Osteocyte (in vitro differentiated cells): ENCODE results near the gene HMCN2. TPM values are rescaled to one million over a fixed set of nuclear protein-coding genes. Genes with fewer than 3 reads are reported as not detected.

ENCODE experiments used
- DNase-seq: peaks from one replicate; pipeline ENCODE4 v3.0.0; 2021; ENCODE audit warnings: mixed read lengths; ENCODE audit not compliant: unreplicated experiment; ENCODE audit errors: extremely low spot score
- H3K27ac Mint-ChIP-seq: one replicate; pipeline ENCODE4 v1.8.0; 2021; ENCODE audit warnings: mild to moderate bottlenecking, mixed read lengths; ENCODE audit not compliant: unreplicated experiment
- H3K27me3 Mint-ChIP-seq: one replicate; pipeline ENCODE4 v1.8.0; 2021; ENCODE audit warnings: mixed read lengths; ENCODE audit not compliant: unreplicated experiment
- H3K36me3 Mint-ChIP-seq: one replicate; pipeline ENCODE4 v1.8.0; 2021; ENCODE audit warnings: mixed read lengths; ENCODE audit not compliant: unreplicated experiment
- H3K4me1 Mint-ChIP-seq: one replicate; pipeline ENCODE4 v1.8.0; 2021; ENCODE audit warnings: mixed read lengths; ENCODE audit not compliant: unreplicated experiment
- H3K4me3 Mint-ChIP-seq: one replicate; pipeline ENCODE4 v1.8.0; 2021; ENCODE audit warnings: mild to moderate bottlenecking, moderate library complexity, mixed read lengths; ENCODE audit not compliant: unreplicated experiment
- H3K9me3 Mint-ChIP-seq: one replicate; pipeline ENCODE4 v1.8.0; 2021; ENCODE audit warnings: mixed read lengths; ENCODE audit not compliant: unreplicated experiment
- CTCF ChIP-seq: fragments of 200-600 bp; sonication (generic); IDR thresholded peaks from 2 replicates; pipeline ENCODE4 v1.5.0; 2021; ENCODE audit warnings: antibody characterized with exemption, mild to moderate bottlenecking, moderate library complexity
- total RNA-seq: library from RNA; stranded (reverse); gene quantifications from 2 replicates; pipeline ENCODE4 v1.2.1, GENCODE V29; 2021

Gene HMCN2
- total RNA-seq, 1 donor from 2014 or later = 0.05 TPM

DNA sequence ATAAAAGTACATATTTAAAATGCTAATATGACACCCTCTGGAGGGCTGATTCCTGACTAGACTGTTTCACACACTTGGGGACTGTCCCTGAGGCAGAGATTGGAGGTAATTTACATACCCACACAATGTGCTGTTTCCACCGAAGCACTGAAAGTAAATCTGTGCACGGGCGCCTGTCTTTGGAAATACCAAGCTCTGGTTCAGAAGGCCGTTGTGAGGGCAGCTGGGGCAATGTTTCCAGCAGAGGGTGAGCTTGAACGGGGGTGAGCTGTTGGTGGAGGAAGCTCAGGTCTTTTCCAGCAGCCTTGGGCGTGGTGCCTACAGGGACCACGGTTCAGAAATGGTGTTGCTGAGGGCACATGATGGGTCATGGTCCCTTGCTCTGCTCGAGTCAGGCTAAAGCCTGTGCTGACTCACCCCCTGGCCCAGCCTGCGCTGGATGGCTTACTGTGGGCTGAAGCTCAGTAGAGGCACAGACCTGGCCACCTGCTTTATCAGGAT, 25.8 kb upstream of the HMCN2 start:
- Mint-ChIP-seq H3K27me3 (no peaks in the 10 kb centered on the region), H3K9me3 (no peaks in the 10 kb centered on the region), H3K36me3 (no peaks in the 10 kb centered on the region), H3K4me3 (no peak overlapping the region), H3K27ac (no peak overlapping the region), H3K4me1 (peaks cover 23% of the 10 kb centered on the region)
- DNase-seq = no peak
- TF ChIP-seq CTCF = no peak

- Mint-ChIP-seq H3K4me3 (no peak overlapping the region), H3K9me3 (no peaks in the 10 kb centered on the region), H3K27me3 (peaks cover 2% of the 10 kb centered on the region), H3K4me1 (peaks cover 22% of the 10 kb centered on the region), H3K36me3 (no peaks in the 10 kb centered on the region), H3K27ac (no peak overlapping the region)
- DNase-seq = no peak
- TF ChIP-seq CTCF = no peak
Observed at GRCh38 chr9:130240410-130241197, 25.0 kb upstream of the HMCN2 start.

GRCh38 chr9:130241198-130241535, 24.4 kb upstream of the HMCN2 start:
- H3K4me3 Mint-ChIP-seq = no peak overlapping the region
- peaks cover 2% of the 10 kb centered on the region for H3K27me3 Mint-ChIP-seq
- no peak for TF ChIP-seq CTCF
- no peaks in the 10 kb centered on the region for H3K9me3 Mint-ChIP-seq
- H3K4me1 Mint-ChIP-seq = peaks cover 17% of the 10 kb centered on the region
- no peak overlapping the region for H3K27ac Mint-ChIP-seq
- no peak for DNase-seq
- no peaks in the 10 kb centered on the region for H3K36me3 Mint-ChIP-seq

GRCh38 chr9:130242270-130243014, 23.1 kb upstream of the HMCN2 start:
- Mint-ChIP-seq H3K9me3 (no peaks in the 10 kb centered on the region), H3K27me3 (peaks cover 4% of the 10 kb centered on the region), H3K4me1 (peaks cover 13% of the 10 kb centered on the region), H3K36me3 (no peaks in the 10 kb centered on the region), H3K4me3 (no peak overlapping the region), H3K27ac (no peak overlapping the region)
- TF ChIP-seq CTCF = no peak
- no peak for DNase-seq
